Body of pancreas (tissue), 4 donors: Measurements from ENCODE around the gene GRIN2C.

Experiments used
- CTCF ChIP-seq, 7 experiments: fragments of 450-650 bp in 4 of 7; fragments of 200-600 bp in 3 of 7; sonication (generic) in 3 of 7; IDR thresholded peaks; one replicate each; pipeline ENCODE4 v1.5.1; 2016 to 2019; ENCODE audit warnings: antibody characterized with exemption in 7 of 7
- POLR2A ChIP-seq, 3 donors: fragments of 450-650 bp; IDR thresholded peaks; one replicate each; pipeline ENCODE4 v1.6.1; 2016; ENCODE audit warnings: antibody characterized with exemption in 3 of 3, mild to moderate bottlenecking in 2 of 3

GRCh38 chr17:74881073-74881472 lies 21.4 kb upstream of the GRIN2C start:
- TF ChIP-seq CTCF (IDR thresholded peaks at IDR 0.05) (no peak), POLR2A (IDR thresholded peaks at IDR 0.05) (no peak)
